ENCODE measurements around the gene SEC23B. TPM values are rescaled to one million over a fixed set of nuclear protein-coding genes. Genes with fewer than 3 reads are reported as not detected.

SEC23B gene
- total and polyA plus RNA-seq, 2 donors (not counting 3 experiments of a cell fraction or from before 2014, with no cell fraction given): 38.0 to 44.0 TPM

DNA sequence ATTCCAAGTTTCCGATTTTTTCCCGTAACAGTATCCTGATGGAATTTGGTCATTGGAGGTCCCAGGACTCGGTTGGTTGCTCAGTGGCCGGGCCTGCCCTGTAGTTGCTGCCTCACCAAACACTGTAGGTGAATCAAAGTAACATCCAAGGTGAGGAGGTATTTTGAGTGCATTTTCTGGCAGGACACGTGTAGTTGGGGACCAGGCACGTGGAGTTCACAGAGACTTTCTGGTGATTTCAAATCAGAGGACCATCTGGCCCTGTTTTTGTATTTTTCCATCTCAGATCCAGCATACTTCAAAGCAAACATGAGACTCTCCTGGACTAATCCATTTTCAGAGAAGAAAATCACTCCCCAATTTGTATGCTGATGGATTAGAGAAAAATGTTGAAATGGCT lies 70.2 kb downstream of the SEC23B start:
- TF ChIP-seq, protein P1, sequence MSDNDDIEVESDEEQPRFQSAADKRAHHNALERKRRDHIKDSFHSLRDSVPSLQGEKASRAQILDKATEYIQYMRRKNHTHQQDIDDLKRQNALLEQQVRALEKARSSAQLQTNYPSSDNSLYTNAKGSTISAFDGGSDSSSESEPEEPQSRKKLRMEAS (IDR thresholded peaks at IDR 0.05; ENCODE audit: insufficient read depth, insufficient read length): no peak
- TF ChIP-seq MYC (IDR thresholded peaks at IDR 0.05; ENCODE audit: low read depth, low read length) (no peak), POLR2AphosphoS5 (IDR thresholded peaks at IDR 0.05; ENCODE audit: insufficient read depth, low read depth, low read length) (no peak), JUN (IDR thresholded peaks at IDR 0.05; ENCODE audit: borderline replicate concordance, insufficient read depth, insufficient read length, low read depth) (no peak), POLR2A (IDR thresholded peaks at IDR 0.05; ENCODE audit: low read depth, low read length) (no peak), GATA2 (IDR thresholded peaks at IDR 0.05; ENCODE audit: insufficient read depth, insufficient read length, low read depth, low read length) (no peak), EZH2 (IDR thresholded peaks at IDR 0.05; ENCODE audit: borderline replicate concordance, low read depth, low read length, severe bottlenecking) (no peak), FOS (IDR thresholded peaks at IDR 0.05; ENCODE audit: borderline replicate concordance, insufficient read depth, low read length) (no peak)
- TF ChIP-seq, protein P2, sequence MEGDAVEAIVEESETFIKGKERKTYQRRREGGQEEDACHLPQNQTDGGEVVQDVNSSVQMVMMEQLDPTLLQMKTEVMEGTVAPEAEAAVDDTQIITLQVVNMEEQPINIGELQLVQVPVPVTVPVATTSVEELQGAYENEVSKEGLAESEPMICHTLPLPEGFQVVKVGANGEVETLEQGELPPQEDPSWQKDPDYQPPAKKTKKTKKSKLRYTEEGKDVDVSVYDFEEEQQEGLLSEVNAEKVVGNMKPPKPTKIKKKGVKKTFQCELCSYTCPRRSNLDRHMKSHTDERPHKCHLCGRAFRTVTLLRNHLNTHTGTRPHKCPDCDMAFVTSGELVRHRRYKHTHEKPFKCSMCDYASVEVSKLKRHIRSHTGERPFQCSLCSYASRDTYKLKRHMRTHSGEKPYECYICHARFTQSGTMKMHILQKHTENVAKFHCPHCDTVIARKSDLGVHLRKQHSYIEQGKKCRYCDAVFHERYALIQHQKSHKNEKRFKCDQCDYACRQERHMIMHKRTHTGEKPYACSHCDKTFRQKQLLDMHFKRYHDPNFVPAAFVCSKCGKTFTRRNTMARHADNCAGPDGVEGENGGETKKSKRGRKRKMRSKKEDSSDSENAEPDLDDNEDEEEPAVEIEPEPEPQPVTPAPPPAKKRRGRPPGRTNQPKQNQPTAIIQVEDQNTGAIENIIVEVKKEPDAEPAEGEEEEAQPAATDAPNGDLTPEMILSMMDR (IDR thresholded peaks at IDR 0.05; ENCODE audit: extremely low read depth in 1 of 2, insufficient read depth in 1 of 2, low read depth in 1 of 2, low read length in 2 of 2): no peak
- no peaks in the 10 kb centered on the region for H3K79me2 ChIP-seq (ENCODE audit: control insufficient read depth, insufficient read depth, low read length)
- peaks cover 3% of the 10 kb centered on the region for H3K4me1 ChIP-seq (ENCODE audit: control insufficient read depth, extremely low read depth, insufficient read depth, low read length)
- no peak overlapping the region for H3K4me2 ChIP-seq (ENCODE audit: insufficient read depth, low read length)
- H3K4me3 ChIP-seq (replicated peaks in 1 of 3; ENCODE audit: insufficient read depth in 1 of 3, low read depth in 1 of 3, low read length in 3 of 3): no peak overlapping the region
- no peak overlapping the region for H3K9ac ChIP-seq (replicated peaks; ENCODE audit: extremely low read depth, insufficient read depth, low read length)
- no TSS peak for BruUV-seq (replicated peaks)
- intact Hi-C loops (cut with micrococcal nuclease) (no loop called here), dilution Hi-C loops (cut with MboI; ENCODE audit: extremely low pct_ligation_motif_present, low sequenced_read_pairs) (no loop called here)
- no peaks in the 10 kb centered on the region for H3K9me3 ChIP-seq (replicated peaks; ENCODE audit: control insufficient read depth, insufficient read depth, low read length)
- H3K27me3 ChIP-seq (ENCODE audit: control insufficient read depth in 2 of 2, insufficient read depth in 2 of 2, low read length in 2 of 2): peaks cover 0 to 2% of the 10 kb centered on the region in 2 experiments
- DNase-seq (ENCODE audit: low read depth, low spot score) (no peak), FAIRE-seq (no peak)
- H3K9me1 ChIP-seq (replicated peaks; ENCODE audit: control insufficient read depth, extremely low read depth, insufficient read depth, low read length): no peaks in the 10 kb centered on the region
- no peaks in the 10 kb centered on the region for H3K36me3 ChIP-seq (ENCODE audit: control insufficient read depth in 2 of 2, extremely low read depth in 1 of 2, insufficient read depth in 2 of 2, low read length in 2 of 2)
- ChIA-PET POLR2A (no interaction called here), CTCF (no interaction called here)
- no peak overlapping the region for H2AFZ ChIP-seq (ENCODE audit: low read depth, low read length)
- H4K20me1 ChIP-seq (replicated peaks; ENCODE audit: control insufficient read depth, extremely low read depth, insufficient read depth, low read length): no peaks in the 10 kb centered on the region
- no peak overlapping the region for H3K27ac ChIP-seq (ENCODE audit: insufficient read depth, low read depth, low read length)

Data from endothelial cell of umbilical vein (primary cell).